AG10803 (cell line): Measurements from ENCODE around the gene SYT13.

ENCODE experiments used
- DNase-seq: peaks from one replicate; pipeline ENCODE4 v3.0.0; 2010; ENCODE audit warnings: low read depth
- H3K4me3 ChIP-seq: 2 replicates; pipeline ENCODE4 v1.5.1; 2011; ENCODE audit warnings: mild to moderate bottlenecking, low read length, control low read depth
- CTCF ChIP-seq: conservative IDR thresholded peaks from 2 replicates; pipeline ENCODE4 v1.5.1; 2011; ENCODE audit warnings: mild to moderate bottlenecking, low read length, control low read depth, inconsistent platforms

Gene SYT13

GRCh38 chr11:45274206-45274605, 11.9 kb downstream of the SYT13 start:
- H3K4me3 ChIP-seq: no peak overlapping the region
- TF ChIP-seq CTCF: no peak
- DNase-seq: no peak

- no peak for DNase-seq
- H3K4me3 ChIP-seq: no peak overlapping the region
- no peak for TF ChIP-seq CTCF
Measured at GRCh38 chr11:45273509-45273908, 12.6 kb downstream of the SYT13 start.

GRCh38 chr11:45272701-45273100, 13.4 kb downstream of the SYT13 start:
- no peak for TF ChIP-seq CTCF
- DNase-seq: no peak
- no peak overlapping the region for H3K4me3 ChIP-seq

- DNase-seq: no peak
- H3K4me3 ChIP-seq: no peak overlapping the region
- TF ChIP-seq CTCF: no peak
Measured at GRCh38 chr11:45270946-45271716, 15.0 kb downstream of the SYT13 start.

GRCh38 chr11:45269678-45270077, 16.5 kb downstream of the SYT13 start:
- no peak for TF ChIP-seq CTCF
- no peak for DNase-seq
- H3K4me3 ChIP-seq: no peak overlapping the region

- H3K4me3 ChIP-seq: no peak overlapping the region
- TF ChIP-seq CTCF: no peak
- no peak for DNase-seq
Measured at GRCh38 chr11:45267652-45268299, 18.4 kb downstream of the SYT13 start.

- no peak for DNase-seq
- no peak overlapping the region for H3K4me3 ChIP-seq
- peak; percentile 13; the same call in 1 of the 2 replicates for TF ChIP-seq CTCF
Measured at GRCh38 chr11:45267052-45267451, 19.1 kb downstream of the SYT13 start.
